AG04450 (cell line): ENCODE measurements around the gene GRIN1. TPM values are rescaled to one million over a fixed set of nuclear protein-coding genes. Genes with fewer than 3 reads are reported as not detected.

Experiments used
- CTCF ChIA-PET: fragments of 300-600, 350-600 bp; formaldehyde crosslinking; extraction: SDS; loops from one replicate; lab custom pipeline; 2022; ENCODE audit warnings: antibody characterized with exemption, inconsistent platforms; lab: Charles Lee
- POLR2A ChIA-PET: fragments of 350-600 bp; formaldehyde crosslinking; extraction: SDS; loops from one replicate; lab custom pipeline; 2021; ENCODE audit warnings: antibody characterized with exemption, inconsistent platforms; lab: Yijun Ruan, JAX
- DNase-seq: peaks from one replicate; pipeline ENCODE4 v3.0.0-alpha.2; 2011; ENCODE audit warnings: low read depth, low spot score
- H3K27ac ChIP-seq: one replicate; pipeline ENCODE4 v1.5.1; 2012; ENCODE audit warnings: low read depth, low read length, control low read depth
- H3K27me3 ChIP-seq: one replicate; pipeline ENCODE4 v1.6.0; 2012; ENCODE audit warnings: low read length; ENCODE audit not compliant: control insufficient read depth, insufficient read depth
- H3K4me3 ChIP-seq: 2 replicates; pipeline ENCODE4 v1.5.1; 2011; ENCODE audit warnings: mild to moderate bottlenecking, low read depth, low read length, control low read depth
- H3K9me3 ChIP-seq: 2 replicates; pipeline ENCODE4 v1.5.1; 2012; ENCODE audit warnings: low read length; ENCODE audit not compliant: control insufficient read depth, insufficient read depth
- CTCF ChIP-seq: IDR thresholded peaks from 2 replicates; pipeline ENCODE4 v1.5.1; 2011; ENCODE audit warnings: low read depth, low read length, control low read depth, inconsistent platforms
- polyA plus RNA-seq: library from polyadenylated mRNA; depleted of rRNA; stranded (reverse); fragments of >200 nt; gene quantifications from 2 replicates; pipeline ENCODE4 v1.2.3, GENCODE V29; 2011

Gene GRIN1
- polyA plus RNA-seq, 1 experiment, result not detected

GRCh38 chr9:137112564-137113384, 26.2 kb upstream of the GRIN1 start:
- DNase-seq, result no peak
- Histone ChIP-seq H3K27me3 (no peaks in the 10 kb centered on the region), H3K9me3 (no peaks in the 10 kb centered on the region; the same call in 1 of the 2 replicates), H3K27ac (no peak overlapping the region), H3K4me3 (no peak overlapping the region)
- no peak for TF ChIP-seq CTCF
- CTCF ChIA-PET, result no interaction called here
- POLR2A ChIA-PET, result interaction anchor here (1.0 kb wide), 1 partner anchor 128 kb away, joined by 3 read pairs; the partner anchor contains the start of gene TUBB4B

- no peak for TF ChIP-seq CTCF
- Histone ChIP-seq H3K9me3 (no peaks in the 10 kb centered on the region; the same call in 1 of the 2 replicates), H3K27me3 (no peaks in the 10 kb centered on the region), H3K4me3 (peak overlapping the region; percentile 48), H3K27ac (no peak overlapping the region)
- ChIA-PET CTCF (interaction anchor here (0.6 kb wide), 1 partner anchor 114 kb away, joined by 5 read pairs; the partner anchor contains the start of gene RNF224), POLR2A (interaction anchor here (0.6 to 1.0 kb wide), 2 partner anchors 27 to 127 kb away, joined by 3 read pairs; partner anchors contain the start of genes MAN1B1 and TUBB4B)
- no peak for DNase-seq
Observed at GRCh38 chr9:137113385-137114159, 25.4 kb upstream of the GRIN1 start.

GRCh38 chr9:137114220-137114612, 24.7 kb upstream of the GRIN1 start:
- TF ChIP-seq CTCF, result no peak
- Histone ChIP-seq H3K27me3 (no peaks in the 10 kb centered on the region), H3K27ac (no peak overlapping the region), H3K4me3 (peak overlapping the region; percentile 59), H3K9me3 (no peaks in the 10 kb centered on the region; the same call in 1 of the 2 replicates)
- ChIA-PET POLR2A (interaction anchor here (0.6 kb wide), 1 partner anchor 28 kb away, joined by 3 read pairs; the partner anchor contains the start of gene MAN1B1), CTCF (no interaction called here)
- DNase-seq, result no peak

GRCh38 chr9:137114613-137115393, 24.2 kb upstream of the GRIN1 start, which contains the start of gene DPP7:
DPP7 (minus strand) TSS chr9:137114733; CDS start chr9:137114713, 20 bp downstream.
- no peaks in the 10 kb centered on the region; the same call in 1 of the 2 replicates for H3K9me3 ChIP-seq
- H3K4me3 ChIP-seq, result peak within 1 kb of the TSS; percentile 59
- DNase-seq, result no peak
- POLR2A ChIA-PET, result no interaction called here
- no peak for TF ChIP-seq CTCF
- no peaks in the 10 kb centered on the region for H3K27me3 ChIP-seq
- H3K27ac ChIP-seq, result no peak within 1 kb of the TSS
- CTCF ChIA-PET, result interaction anchor here (1.1 kb wide), 1 partner anchor 122 kb away, joined by 4 read pairs; no protein-coding TSS in a partner anchor
